Chondrocyte (in vitro differentiated cells): ENCODE measurements around the gene RALGAPB. TPM values are rescaled to one million over a fixed set of nuclear protein-coding genes. Genes with fewer than 3 reads are reported as not detected.

Experiments
- DNase-seq: peaks from one replicate; pipeline ENCODE4 v3.0.0; 2021; ENCODE audit warnings: mixed read lengths, low spot score
- H3K27ac Mint-ChIP-seq: one replicate; pipeline ENCODE4 v1.8.0; 2021; ENCODE audit warnings: mild to moderate bottlenecking, moderate library complexity, mixed read lengths; ENCODE audit not compliant: unreplicated experiment
- H3K27me3 Mint-ChIP-seq: 2 replicates; pipeline ENCODE4 v1.8.0; 2021; ENCODE audit warnings: low read depth, mixed read lengths
- H3K36me3 Mint-ChIP-seq: 2 replicates; pipeline ENCODE4 v1.8.0; 2021; ENCODE audit warnings: low read depth, mixed read lengths
- H3K4me1 Mint-ChIP-seq: 2 replicates; pipeline ENCODE4 v1.8.0; 2021; ENCODE audit warnings: low read depth, mild to moderate bottlenecking, mixed read lengths
- H3K4me3 Mint-ChIP-seq: one replicate; pipeline ENCODE4 v1.8.0; 2021; ENCODE audit warnings: mild to moderate bottlenecking, moderate library complexity, mixed read lengths; ENCODE audit not compliant: unreplicated experiment
- H3K9me3 Mint-ChIP-seq: 2 replicates; pipeline ENCODE4 v1.8.0; 2021; ENCODE audit warnings: low read depth, mixed read lengths
- total RNA-seq: library from RNA; stranded (reverse); gene quantifications from 3 replicates; pipeline ENCODE4 v1.2.1, GENCODE V29; 2021
- TF ChIP-seq, protein P1 (sequence below): fragments of 200-600 bp; sonication (generic); IDR thresholded peaks from 2 replicates; pipeline ENCODE4 v1.5.0; 2021; ENCODE audit warnings: antibody characterized with exemption, mild to moderate bottlenecking, moderate library complexity

The RALGAPB gene
- total RNA-seq, 1 donor from 2014 or later = 32.6 TPM

DNA sequence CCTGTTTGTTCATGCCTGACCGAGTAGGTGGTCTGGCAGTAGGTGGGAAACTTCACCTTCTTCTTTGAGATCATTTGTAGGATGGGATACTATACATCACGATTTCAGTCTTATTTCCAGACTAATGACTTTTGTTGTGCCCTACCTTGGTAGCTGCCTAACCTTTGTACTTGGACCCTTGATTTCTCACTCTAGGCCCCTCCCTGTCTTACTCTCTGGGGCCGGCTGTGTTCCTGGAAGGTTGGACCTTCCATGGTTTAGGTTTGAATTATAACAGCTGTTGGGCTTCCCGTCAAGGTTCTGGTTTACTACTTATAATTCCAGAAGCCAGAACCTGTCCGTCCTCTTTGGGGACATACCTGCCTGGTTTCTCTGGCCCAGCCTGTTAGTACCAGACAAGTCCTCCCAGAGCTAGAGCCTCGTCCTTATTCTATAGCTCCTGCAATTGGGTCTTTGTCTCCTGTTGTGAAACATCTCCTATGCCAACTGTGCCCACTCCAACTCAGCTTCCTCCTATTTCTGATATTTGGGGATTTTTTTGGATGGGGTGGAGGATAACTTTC lies 93.5 kb downstream of the RALGAPB start:
- TF ChIP-seq, protein P1, sequence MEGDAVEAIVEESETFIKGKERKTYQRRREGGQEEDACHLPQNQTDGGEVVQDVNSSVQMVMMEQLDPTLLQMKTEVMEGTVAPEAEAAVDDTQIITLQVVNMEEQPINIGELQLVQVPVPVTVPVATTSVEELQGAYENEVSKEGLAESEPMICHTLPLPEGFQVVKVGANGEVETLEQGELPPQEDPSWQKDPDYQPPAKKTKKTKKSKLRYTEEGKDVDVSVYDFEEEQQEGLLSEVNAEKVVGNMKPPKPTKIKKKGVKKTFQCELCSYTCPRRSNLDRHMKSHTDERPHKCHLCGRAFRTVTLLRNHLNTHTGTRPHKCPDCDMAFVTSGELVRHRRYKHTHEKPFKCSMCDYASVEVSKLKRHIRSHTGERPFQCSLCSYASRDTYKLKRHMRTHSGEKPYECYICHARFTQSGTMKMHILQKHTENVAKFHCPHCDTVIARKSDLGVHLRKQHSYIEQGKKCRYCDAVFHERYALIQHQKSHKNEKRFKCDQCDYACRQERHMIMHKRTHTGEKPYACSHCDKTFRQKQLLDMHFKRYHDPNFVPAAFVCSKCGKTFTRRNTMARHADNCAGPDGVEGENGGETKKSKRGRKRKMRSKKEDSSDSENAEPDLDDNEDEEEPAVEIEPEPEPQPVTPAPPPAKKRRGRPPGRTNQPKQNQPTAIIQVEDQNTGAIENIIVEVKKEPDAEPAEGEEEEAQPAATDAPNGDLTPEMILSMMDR = no peak
- no peak for DNase-seq
- Mint-ChIP-seq H3K27me3 (no peaks in the 10 kb centered on the region), H3K27ac (no peak overlapping the region), H3K36me3 (peaks cover 32% of the 10 kb centered on the region), H3K9me3 (no peaks in the 10 kb centered on the region), H3K4me1 (no peaks in the 10 kb centered on the region), H3K4me3 (no peak overlapping the region)

DNA sequence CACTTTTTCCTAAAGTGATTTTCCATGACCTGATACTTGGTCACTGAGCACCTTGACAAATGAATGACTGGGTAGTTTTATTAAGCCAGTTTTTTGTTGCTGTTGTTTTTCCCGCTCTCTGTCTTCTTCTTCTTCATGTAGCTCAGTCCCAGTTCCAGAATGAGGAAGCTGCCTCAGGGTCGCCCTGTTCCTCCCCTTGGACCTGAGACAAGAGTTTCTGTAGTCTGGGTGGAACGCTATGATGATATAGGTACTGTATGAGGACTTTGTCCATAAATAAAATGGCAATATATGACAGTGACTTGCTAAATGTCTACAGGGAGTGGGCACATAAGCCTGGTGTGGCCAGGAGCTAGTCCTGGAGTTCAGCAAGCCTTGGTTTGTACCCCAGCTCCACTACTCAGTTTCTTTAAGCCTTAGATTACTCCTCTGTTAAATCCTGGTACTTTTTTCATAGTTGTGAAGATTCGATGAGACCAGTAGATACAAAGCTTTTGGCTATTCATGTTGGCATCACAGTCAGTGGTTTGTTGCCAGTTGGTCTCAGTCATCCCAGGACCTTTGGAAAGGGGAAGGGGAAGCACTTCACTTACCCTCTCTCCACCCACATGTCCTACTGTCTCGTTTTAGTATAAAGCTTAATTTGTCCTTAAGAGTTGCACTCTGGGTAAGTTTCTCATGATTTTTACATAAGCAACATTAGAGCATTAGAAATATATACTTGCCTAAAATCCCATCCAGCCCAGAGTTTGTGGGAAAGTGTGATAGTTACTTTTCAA lies 97.3 kb downstream of the RALGAPB start:
- TF ChIP-seq, protein P1 = no peak
- no peak overlapping the region for H3K4me3 Mint-ChIP-seq
- DNase-seq = no peak
- H3K36me3 Mint-ChIP-seq = peaks cover 32% of the 10 kb centered on the region
- H3K27me3 Mint-ChIP-seq = no peaks in the 10 kb centered on the region
- no peaks in the 10 kb centered on the region for H3K9me3 Mint-ChIP-seq
- no peaks in the 10 kb centered on the region for H3K4me1 Mint-ChIP-seq
- no peak overlapping the region for H3K27ac Mint-ChIP-seq

DNA sequence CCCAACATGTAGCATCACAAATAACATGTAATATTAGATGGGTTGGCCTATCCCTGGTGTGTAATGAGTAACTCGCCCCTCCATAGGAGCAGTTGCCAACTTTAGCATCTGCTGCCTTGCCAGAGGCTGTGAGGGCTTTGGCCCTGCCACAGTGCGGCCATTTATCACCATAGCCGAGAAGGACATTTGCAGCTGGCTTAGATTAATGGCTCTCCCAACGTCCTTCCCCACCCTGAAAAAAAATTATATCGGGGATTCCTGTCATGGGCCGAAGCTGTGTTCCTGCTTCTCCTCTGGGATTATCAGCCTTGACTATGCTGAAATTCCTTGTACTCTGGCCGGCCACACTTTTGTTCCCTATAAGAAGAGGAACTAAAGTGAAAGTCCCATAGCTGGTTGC lies 100.8 kb downstream of the RALGAPB start:
- Mint-ChIP-seq H3K4me3 (no peak overlapping the region), H3K9me3 (no peaks in the 10 kb centered on the region), H3K4me1 (peaks cover 9% of the 10 kb centered on the region), H3K36me3 (peaks cover 31% of the 10 kb centered on the region), H3K27ac (no peak overlapping the region), H3K27me3 (no peaks in the 10 kb centered on the region)
- TF ChIP-seq, protein P1 = no peak
- DNase-seq = no peak

DNA sequence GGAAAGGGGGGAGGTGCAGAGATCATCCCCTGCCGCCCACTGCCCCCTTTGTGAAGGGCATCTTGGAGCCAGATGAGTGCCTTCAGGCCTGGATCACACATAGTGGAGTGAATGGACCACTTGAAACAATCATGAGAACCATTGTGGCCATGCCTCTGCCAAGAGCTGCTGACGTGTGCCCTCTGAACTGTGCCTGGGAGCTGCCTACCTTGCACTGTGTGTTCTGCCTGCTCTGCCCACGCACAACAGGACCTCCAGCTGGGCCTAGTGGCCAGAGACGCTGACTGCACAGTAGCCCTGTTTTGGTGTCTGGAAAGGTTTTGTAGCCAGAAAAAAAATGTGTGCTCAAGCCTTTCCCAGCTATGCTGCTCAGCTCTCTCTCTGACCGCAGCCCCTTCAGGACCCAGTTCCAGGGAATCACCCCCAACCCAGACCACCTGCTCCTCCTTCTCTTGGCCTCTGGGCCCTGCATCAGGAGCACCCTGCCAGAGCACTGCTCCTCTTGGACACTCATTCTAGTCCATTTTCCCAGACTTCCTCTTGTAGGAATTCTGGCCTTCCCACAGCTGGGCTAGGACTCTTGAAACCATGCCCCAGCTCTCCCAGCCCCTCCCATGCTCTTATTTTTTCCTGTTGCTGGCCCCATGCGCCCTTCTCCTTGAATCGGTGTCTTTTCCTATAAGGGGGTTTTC lies 106.7 kb downstream of the RALGAPB start:
- Mint-ChIP-seq H3K4me1 (peaks cover 13% of the 10 kb centered on the region), H3K4me3 (no peak overlapping the region), H3K27ac (no peak overlapping the region), H3K36me3 (peaks cover 21% of the 10 kb centered on the region), H3K27me3 (no peaks in the 10 kb centered on the region), H3K9me3 (no peaks in the 10 kb centered on the region)
- no peak for DNase-seq
- TF ChIP-seq, protein P1 = no peak

DNA sequence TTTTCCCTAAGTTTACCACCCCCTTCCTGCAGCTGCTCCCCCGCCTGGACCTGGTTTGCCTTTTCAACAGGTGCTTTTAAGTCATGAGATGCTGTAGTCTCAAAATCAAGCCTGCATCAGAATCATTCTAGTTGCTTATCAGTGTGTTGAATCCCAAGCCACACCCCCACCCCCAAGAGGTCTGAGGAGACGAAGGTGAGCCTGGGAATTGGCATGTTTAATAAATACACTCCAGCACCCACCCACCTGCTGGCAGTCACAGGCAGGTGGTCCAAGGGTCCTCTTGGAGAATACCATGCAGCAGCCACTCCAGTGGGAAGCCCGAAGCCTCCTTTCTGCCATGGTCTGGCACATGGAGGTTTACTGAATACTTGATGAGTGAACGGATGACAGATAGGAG lies 107.3 kb downstream of the RALGAPB start:
- TF ChIP-seq, protein P1 = no peak
- no peak overlapping the region for H3K4me3 Mint-ChIP-seq
- peaks cover 13% of the 10 kb centered on the region for H3K4me1 Mint-ChIP-seq
- DNase-seq = no peak
- no peaks in the 10 kb centered on the region for H3K9me3 Mint-ChIP-seq
- H3K27me3 Mint-ChIP-seq = no peaks in the 10 kb centered on the region
- H3K27ac Mint-ChIP-seq = no peak overlapping the region
- H3K36me3 Mint-ChIP-seq = peaks cover 16% of the 10 kb centered on the region
